COLO829 (cell line): ENCODE data around the gene AOPEP.
A peak's percentile ranks its signal among the peaks of the same experiment; 100 is the strongest.

Experiments
- DNase-seq: peaks from one replicate; pipeline ENCODE4 v3.0.0; 2012; ENCODE audit warnings: low spot score

AOPEP gene

GRCh38 chr9:94726495-94727191 lies at the start of gene AOPEP:
Gene AOPEP (plus strand): TSS chr9:94726699. CDS start chr9:94759784, 33,085 bp downstream.
- peak; percentile 98 for DNase-seq

- no peak for DNase-seq
These were observed 48.6 kb upstream of the AOPEP start for GRCh38 chr9:94677929-94678328.

GRCh38 chr9:94679587-94679986 lies 46.9 kb upstream of the AOPEP start:
- no peak for DNase-seq

GRCh38 chr9:94680020-94680419 lies 46.5 kb upstream of the AOPEP start:
- no peak for DNase-seq

- no peak for DNase-seq
These were observed 45.9 kb upstream of the AOPEP start for GRCh38 chr9:94680621-94681020.

- peak; percentile 74 for DNase-seq
These were observed 45.0 kb upstream of the AOPEP start for GRCh38 chr9:94681508-94681907.

GRCh38 chr9:94685359-94685758 lies 41.1 kb upstream of the AOPEP start:
- no peak for DNase-seq

- DNase-seq = no peak
These were observed 39.0 kb upstream of the AOPEP start for GRCh38 chr9:94687451-94687850.

- DNase-seq = no peak
These were observed 36.2 kb upstream of the AOPEP start for GRCh38 chr9:94690344-94690743.

- no peak for DNase-seq
These were observed 33.9 kb upstream of the AOPEP start for GRCh38 chr9:94692601-94693000.

GRCh38 chr9:94693485-94694204 lies 32.9 kb upstream of the AOPEP start:
- no peak for DNase-seq

- DNase-seq = no peak
These were observed 30.0 kb upstream of the AOPEP start for GRCh38 chr9:94696545-94696944.

- DNase-seq = no peak
These were observed 28.4 kb upstream of the AOPEP start for GRCh38 chr9:94697972-94698581.

GRCh38 chr9:94699715-94700373 lies 26.7 kb upstream of the AOPEP start:
- no peak for DNase-seq

GRCh38 chr9:94700445-94700844 lies 26.1 kb upstream of the AOPEP start:
- DNase-seq = no peak

GRCh38 chr9:94703488-94704140 lies 22.9 kb upstream of the AOPEP start:
- DNase-seq = no peak

- no peak for DNase-seq
These were observed 21.3 kb upstream of the AOPEP start for GRCh38 chr9:94705162-94705702.

- DNase-seq = no peak
These were observed 19.6 kb upstream of the AOPEP start for GRCh38 chr9:94706922-94707321.

GRCh38 chr9:94713436-94714215 lies 12.9 kb upstream of the AOPEP start:
- no peak for DNase-seq

GRCh38 chr9:94714494-94714893 lies 12.0 kb upstream of the AOPEP start:
- DNase-seq = no peak

- no peak for DNase-seq
These were observed 8.7 kb upstream of the AOPEP start for GRCh38 chr9:94717761-94718160.
